HS-27A (cell line): ENCODE data around the gene SLC25A42.

Source experiments
- DNase-seq: peaks from one replicate; pipeline ENCODE4 v3.0.0-alpha.2; 2012; ENCODE audit warnings: low read depth, missing footprints

Gene SLC25A42

DNA sequence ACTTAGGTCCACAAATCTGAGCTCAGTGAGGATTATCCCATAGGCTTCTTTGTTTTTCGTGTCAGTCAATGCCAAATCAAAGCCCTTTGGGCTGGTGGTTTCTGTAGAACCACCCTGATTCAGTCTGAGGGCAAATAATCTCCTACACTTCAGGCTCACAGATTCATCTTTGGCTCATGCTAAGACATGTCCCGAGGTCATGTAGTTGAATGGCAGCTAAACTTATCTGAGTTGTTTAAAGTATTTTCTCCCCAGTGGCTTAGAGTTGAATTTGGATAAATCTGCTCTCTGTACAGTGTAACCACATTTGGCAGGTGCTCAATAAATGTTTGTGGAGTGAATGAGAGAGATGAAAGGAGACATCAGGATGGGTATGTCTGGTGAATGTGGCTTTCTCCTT lies 13.1 kb upstream of the SLC25A42 start:
- DNase-seq, result no peak

DNA sequence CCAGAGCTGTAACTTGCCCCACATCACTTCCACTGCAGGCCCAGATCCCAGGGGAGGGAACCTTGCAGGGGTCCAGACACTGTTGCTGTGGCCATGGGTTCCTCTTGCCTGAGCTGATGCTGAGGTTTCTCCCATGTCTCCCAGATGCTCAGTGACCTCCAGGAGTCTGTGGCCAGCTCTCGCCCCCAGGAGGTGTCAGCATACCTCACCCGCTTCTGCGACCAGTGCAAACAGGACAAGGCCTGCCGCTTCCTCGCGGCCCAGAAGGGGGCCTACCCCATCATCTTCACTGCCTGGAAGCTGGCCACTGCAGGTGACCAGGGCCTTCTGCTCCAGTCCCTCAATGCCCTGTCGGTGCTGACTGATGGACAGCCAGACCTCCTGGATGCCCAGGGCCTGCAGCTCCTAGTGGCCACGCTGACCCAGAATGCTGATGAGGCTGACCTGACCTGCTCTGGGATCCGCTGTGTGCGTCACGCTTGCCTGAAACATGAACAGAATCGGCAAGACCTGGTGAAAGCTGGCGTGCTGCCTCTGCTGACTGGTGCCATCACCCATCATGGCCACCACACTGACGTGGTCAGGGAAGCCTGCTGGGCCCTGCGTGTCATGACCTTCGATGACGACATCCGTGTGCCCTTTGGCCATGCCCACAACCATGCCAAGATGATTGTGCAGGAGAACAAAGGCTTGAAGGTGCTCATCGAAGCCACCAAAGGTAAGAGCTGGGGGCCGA lies 12.1 kb upstream of the SLC25A42 start:
- no peak for DNase-seq

DNA sequence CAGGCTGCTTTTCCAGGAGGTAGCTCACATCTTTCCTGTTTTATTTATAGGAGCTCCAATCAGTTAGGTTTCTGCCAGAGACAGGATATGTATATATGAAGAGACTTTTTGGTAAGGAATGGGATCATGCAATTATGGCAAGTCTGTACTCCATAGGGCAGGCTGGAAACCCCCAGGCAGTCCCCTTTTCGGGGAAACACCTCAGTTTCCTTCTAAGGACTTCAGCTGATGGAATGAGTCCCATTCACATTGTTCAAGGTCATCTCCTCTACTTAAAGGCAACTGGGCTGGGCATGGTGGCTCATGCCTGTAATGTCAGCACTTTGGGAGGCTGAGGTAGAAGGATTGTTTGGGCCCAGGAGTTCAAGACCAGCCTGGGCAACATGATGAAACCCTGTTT lies 10.9 kb upstream of the SLC25A42 start:
- no peak for DNase-seq

DNA sequence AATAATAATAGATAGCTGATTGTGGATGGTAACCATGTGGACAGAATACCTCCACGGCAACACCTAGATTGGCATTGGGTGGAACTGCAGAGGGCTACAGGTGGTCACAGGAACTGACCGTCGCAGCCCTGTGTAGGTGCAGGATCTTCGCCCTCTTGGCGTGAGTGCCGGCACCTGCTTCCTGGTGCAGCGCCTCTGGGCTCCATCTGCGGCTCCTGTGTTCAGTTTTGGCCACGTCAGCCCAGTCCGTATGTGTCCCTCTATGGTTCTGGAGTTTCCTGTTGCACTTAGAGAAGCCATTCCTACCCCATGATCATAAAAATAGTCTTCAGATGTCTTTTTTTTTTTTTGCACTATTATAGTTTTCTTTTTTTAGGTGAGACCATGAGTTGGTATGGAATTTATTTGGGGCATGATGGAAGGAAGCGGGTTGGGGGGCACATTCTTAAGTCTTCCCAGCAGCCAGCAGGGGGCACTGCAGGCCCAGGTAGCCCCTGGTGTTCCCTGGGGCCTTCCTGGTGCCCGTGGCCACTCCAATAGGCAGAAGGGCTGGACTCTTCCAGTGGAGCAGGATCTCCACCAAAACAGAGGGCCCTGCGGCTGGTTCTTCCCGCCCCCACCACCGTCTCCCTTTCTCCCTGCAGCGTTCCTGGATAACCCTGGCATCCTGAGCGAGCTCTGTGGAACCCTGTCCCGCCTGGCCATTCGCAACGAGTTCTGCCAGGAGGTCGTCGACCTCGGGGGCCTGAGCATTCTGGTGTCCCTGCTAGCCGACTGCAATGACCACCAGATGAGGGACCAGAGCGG lies 10.1 kb upstream of the SLC25A42 start:
- DNase-seq, result no peak

DNA sequence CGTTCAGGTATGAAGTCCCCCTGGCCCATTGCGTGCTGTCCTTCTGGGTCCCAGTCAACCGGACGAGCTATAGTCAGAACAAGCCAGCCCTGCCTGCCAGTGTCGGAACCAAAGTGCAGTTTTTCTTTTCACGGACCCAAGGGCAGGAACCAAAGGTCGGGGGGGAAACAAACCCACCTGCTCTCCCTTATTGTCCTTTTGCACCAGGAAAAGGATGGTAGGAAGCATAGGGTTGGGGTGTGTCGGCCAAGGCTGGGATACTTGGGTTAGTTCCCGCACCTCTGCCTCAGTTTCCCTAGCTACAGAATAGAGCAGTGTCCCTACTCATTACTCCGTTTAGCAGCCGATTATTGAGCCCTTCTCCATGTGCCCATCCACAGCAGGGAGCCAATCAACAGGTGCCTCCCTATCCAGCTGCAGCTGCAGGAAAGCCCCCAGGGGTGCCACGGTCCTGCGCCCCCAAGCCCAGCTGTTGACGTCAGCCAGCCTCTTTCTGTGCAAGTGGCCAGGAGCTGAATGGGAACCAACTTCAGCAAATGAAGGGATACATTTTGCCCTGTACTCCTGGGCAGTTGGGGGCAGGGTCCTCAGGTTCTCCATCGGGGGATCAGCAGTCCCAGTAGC lies 9.4 kb upstream of the SLC25A42 start:
- DNase-seq, result no peak

DNA sequence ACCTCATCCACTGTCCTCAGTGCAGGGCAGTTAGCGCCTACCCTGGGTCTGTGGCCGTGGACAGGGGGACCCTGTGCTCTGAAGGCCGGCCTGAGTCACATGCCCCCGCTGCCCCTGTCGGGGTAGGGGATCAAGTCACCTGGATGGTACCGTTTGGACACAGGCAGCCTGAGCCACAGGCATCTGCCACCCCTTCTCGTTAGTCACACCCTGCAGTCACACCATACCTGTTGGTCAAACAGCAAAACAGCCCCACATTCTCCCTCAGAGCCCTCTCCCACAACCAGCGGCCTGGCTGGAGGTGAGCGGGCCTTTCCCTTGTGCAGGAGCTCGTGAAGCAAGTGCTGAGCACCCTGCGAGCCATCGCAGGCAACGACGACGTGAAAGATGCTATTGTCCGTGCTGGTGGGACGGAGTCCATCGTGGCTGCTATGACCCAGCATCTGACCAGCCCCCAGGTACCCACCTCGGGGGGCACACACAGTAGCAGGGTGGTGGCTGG lies 8.8 kb upstream of the SLC25A42 start:
- DNase-seq, result no peak

DNA sequence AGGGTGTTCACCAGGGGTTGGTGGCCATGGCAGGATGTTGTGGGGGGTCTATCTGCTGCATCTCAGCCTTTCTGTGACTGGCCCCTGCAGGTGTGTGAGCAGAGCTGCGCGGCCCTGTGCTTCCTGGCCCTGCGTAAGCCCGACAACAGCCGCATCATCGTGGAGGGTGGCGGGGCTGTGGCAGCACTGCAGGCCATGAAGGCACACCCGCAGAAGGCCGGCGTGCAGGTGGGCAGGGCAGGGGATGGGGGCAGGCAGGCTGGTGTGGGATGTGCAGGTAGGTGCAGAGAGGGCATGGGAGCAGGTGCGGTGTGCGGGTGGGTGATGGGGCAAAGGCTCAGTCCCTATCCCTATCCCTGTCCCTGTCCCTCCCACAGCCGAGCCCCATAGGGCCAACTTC lies 8.1 kb upstream of the SLC25A42 start:
- DNase-seq, result no peak

DNA sequence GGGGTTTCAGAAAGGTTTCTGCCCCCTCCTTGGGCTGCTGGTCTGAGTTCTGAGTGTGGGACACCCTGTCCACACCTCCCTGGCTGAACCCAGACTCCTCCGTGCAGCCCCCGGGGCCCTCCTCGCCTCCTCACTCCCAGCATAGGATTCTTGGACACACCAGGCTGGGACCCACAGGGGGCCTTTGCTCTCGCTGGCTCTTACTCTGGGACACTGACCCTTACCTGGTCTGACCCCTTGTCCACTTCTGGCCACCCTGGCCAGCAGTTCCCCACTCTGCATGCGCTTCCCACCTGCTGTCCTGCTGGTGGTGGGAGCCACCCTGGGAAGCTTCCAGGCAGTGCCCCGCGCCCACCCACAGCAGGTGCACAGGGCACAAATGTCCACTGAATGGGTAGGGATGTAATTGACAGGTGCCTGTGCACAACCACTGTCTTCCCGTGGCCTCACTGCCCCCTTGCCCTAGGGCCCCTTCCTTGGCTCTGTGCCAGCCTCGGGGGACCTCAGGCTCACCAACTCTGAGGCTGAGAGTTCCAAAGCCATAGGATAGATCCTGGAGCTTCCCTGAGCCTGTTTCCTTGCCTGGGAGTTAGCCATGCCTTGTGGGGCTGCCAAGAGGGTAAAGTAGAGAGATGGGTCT lies 7.0 kb upstream of the SLC25A42 start:
- no peak for DNase-seq

DNA sequence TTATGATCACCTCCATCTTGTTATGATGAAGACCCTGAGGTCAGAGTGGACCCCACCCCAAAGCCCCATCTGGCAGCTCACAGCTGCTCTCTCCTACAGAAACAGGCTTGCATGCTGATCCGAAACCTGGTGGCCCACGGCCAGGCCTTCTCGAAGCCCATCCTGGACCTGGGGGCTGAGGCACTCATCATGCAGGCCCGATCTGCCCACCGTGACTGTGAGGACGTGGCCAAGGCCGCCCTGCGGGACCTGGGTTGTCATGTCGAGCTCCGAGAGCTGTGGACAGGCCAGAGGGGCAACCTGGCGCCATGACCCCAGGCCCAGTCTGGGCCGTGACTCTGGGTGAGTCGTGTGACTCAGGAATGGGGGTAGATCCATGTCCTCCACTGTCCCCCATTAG lies 6.5 kb upstream of the SLC25A42 start:
- DNase-seq, result no peak

DNA sequence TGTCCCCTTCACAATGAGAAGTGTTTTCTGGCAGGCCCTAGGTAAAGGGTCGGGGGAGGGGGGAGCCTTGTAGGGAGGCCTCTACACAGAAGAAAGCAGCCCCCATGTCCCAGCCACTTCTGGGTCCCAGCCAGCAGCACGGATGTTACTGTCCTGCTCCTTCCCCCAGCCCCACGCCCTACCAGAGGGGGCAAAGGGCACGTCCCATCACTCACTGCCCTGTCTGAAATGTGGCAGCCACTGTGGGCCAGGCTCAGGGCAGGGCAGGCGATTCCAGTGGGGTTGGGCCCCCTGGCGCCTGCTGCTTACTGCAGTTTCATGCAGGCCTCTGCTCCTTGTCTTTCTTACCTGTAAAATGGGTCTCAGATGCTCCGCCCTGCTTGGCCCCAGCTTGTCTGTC lies 6.1 kb upstream of the SLC25A42 start:
- DNase-seq, result no peak

DNA sequence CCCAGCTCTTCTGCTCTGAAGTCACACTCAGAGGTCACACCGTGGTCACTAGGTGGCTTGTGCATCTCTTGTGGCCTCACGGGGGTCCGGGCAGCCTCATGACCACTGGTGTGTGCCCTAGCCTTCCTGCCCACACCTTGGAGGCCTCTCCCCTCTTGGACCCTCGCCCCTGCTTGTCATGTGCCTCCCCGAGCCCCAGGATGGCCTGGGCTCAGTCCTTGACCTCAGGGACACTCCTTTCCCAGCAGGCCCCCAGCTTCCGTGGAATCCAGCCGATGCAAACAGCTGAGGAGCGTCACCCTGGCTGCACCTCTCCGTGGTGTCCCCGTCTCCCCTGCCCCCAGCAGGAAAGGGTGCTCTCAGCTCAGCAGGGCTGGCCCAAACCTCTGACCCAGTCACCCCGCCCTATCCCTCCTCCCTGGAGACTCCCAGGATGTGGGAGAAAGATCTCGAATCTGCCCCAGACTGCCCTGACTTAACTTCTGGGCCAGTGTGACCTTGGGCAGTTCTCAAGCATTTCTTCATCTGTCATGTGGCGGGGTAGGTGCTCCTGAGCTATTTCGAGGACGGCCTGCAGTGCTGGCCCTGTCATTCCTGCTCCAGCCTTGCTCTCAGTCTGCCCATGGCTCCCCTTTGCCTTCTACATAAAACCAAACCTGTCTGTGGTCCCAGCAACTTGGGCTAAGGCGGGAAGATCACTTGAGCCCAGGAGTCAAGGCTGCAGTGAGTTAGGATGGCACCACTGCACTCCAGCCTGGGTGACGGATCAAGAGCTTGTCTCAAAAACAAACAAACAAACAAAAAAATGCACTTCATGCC lies 4.6 kb upstream of the SLC25A42 start:
- DNase-seq, result no peak

DNA sequence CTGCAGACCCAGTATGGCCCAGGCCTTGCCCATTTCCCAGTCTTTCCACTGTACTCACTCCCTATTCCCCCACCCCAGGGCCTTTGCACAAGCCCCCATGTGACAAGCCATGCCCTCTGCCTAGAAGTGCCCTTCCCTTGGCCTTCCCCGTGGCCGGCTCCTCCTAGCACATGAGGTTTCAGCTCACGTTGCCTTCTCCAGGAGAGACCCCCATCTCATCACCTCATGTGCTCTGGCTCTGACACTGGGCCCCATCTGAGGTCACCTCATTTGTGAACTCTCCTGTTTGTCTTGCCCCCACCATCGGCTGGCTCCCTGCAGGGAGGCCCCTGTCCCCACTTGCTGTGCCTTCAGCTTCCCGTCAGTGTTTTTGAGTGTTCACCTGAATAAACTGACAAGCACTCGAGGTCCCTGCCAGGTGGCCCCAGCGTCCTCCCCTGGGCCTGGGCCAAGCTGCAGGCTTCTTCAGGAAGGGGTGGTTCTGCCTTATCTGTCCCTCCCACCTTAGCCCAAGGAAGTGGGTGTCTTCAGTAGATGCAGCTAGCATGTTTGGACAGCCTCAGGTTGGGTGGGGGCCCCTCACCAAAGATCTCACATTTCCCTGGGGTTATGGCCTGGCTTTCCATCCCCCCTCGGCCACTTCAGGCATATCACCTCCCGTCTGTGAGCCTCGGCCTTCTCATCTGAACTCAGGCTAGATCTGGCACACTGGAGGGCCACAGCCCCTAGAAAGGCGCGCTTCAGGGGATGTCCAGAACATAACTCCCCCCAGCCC lies 3.8 kb upstream of the SLC25A42 start:
- DNase-seq, result no peak

DNA sequence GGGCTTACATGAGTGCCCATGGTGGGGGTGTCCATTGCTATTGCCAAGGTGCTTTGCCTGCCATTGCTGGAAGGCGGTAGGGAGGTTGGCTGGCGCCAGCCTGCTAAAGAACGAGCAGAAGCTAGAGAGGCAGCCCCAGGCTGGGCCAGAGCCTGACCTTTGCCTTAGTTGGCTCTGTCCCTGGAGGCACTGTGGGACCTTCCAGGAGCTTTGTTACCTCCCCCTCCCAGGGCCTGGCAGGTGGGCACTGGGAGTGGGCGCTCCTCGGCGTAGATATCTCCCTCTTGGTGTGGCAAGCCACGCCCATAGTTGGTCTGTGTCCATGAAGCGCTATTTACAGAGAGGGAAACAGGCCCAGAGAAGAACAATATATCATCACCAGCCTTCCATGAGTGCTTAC lies 2.3 kb upstream of the SLC25A42 start:
- no peak for DNase-seq

DNA sequence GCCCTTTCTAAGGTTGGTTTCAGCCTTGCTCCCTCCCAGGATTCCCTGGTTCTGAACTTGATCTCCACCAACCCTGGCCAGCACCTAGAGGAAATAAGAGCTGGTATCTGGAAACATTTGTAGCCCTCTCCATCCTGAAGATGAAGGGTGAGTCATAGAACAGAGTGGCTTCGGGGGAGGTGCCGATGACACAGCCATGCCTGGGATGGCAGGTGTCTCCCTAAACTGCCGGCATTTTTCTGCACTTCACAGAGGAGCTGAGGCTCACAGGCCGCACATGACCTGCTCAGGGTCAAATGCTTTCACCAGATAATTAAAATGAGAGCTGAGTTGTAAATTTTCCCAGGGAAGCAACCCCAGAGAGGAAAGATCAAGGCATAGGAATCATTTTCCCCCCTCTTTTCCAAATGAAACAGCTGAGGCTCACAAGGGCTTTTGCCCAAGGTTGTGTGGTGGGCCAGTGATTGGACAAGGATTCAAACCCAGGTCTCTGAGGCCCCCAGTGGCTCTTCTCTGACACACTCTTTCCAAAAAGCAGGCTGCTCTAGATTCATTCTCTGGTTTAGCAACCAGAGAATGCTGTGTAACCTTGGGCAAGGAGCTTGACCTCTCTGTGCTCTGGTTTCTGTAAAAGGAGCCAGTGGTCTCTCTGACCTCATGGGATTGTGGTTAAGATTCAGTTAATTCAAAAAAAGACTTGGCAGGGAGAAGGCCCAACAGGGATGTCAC lies 1.2 kb upstream of the SLC25A42 start:
- no peak for DNase-seq

DNA sequence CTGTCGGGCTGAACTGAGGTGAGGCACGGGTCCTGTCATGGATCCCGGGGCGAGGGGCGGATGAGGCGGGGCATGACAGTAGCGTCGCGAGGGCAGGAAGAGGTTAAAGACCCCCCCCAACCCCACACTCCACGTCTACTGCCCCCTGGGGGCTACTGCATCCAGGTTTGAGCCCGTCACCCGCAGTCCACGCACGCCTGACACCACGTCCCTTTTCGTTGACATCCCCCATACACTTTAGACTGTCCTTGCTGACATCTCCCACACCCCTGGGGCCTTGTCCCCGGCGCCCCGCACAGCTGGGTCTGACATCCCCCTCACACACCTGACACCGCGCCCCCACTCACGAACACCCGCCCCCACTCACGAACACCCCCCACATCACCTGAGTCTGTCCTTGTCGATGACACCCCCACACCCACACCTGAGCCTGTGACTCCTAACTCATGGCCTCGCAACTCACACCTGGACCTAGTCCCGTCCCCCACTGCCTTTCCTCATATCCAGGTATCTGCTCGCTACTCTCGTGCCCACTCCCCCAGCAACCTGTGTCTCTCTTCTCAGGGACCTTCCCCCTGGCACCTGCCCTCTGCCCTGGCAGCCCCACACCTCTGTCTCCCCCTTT lies 416 bp downstream of the SLC25A42 start:
- DNase-seq, result no peak

DNA sequence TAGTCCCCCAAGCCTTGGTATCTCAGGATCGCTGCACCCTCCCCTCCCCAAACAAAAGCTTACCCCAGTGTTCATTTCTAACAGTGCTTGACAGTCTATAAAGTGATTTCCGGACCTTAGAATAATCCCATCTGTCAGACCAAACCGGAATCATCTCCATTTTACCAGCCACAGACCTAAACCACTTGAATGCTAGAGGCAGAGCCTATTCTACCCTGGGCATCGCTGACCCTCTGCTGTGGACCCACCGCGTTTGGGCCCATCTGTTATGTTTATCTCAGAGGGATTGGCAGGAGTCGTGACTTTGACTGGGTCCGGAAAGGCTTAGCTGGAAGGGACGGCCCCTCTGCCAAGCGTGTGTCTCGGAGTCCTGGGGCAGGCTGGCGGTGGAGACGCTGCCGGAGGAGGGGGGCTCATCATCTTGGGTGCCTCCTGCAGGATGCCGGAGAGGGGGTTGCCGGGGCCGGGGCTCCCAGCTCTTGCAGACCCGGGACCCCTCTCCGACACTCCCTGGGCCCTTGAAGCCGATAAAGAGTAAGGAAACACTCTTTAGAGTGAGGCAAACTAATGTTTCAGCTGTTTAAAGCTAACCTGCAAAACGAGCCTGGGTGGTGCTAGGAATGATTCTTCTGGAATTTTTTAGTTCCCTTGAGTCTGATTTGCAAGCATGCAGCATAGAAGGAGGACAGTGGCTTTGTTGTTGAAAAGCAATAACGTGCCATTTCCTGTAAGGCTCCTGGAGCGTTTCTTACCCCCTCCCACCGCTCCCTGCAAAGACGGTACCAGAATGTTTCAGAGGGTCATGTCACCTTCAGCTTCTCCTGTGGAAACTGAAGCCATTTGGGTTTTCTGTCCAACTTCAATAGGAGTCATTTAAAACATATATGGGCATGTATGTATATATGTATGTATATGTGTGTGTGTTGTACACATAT lies 1.3 kb downstream of the SLC25A42 start:
- DNase-seq, result no peak

DNA sequence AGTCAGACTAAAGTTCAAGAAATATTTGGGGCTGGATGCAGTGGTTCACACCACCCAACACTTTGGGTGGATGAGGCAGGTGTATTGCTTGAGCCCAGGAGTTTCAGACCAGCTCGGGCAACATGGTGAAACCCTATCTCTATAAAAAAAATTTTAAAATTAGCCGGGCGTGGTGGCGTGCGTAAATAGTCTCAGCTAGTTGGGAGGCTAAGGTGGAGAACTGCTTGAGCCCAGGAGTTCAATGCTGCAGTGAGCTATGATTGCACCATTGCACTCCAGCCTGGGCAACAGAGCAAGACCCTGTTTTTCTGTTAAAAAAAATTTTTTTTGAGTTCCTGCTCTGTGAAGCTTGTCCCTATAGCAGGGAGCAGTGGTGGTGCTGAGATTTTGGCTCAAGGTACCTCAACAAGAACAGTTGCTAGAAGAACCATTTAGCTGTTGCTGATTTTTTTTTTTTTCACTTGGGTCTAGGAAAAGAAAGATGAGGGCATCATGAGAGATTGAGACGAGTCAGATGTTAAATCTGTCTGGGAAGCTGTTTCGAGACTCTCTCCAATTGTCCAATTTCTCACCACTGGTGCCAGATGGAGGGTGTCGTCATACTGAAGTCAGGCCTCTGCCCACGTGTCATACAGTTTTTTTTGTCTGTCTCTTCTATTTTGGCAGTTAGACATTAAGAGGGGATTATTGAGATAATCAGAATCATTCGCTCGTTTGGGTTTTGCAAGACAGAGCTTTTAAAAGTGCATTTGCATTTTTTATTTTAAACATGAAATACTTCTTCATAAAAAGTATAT lies 3.7 kb downstream of the SLC25A42 start:
- no peak for DNase-seq
